HepG2 (cell line): ENCODE measurements around the gene VSTM4. TPM values are rescaled to one million over a fixed set of nuclear protein-coding genes. Genes with fewer than 3 reads are reported as not detected.

Experiments used
- ATAC-seq: fragments of 200-7000 bp; cut with Tn5 transposase; 3 replicates; pipeline ENCODE4 v1.9.1; 2020; ENCODE audit warnings: mild to moderate bottlenecking, moderate library complexity
- BruUV-seq: library from RNA; stranded (reverse); fragments of 400-500 nt; replicated peaks from 2 replicates; lab custom pipeline; 2021; lab: Mats Ljungman, UMichigan
- CTCF ChIA-PET: fragments of 300-600 bp; formaldehyde crosslinking; extraction: SDS; loops from one replicate; lab custom pipeline; 2021; ENCODE audit warnings: low total read pairs, inconsistent platforms, low intra/inter-chr PET ratio; lab: Yijun Ruan, JAX
- POLR2A ChIA-PET: fragments of 350-600 bp; sonication (Branson Sonifier 250); formaldehyde crosslinking; loops from one replicate; lab custom pipeline; 2020; ENCODE audit warnings: antibody characterized with exemption, inconsistent platforms; lab: Yijun Ruan, JAX
- DNase-seq: peaks from one replicate; pipeline ENCODE4 v3.0.0-alpha.2; 2015; ENCODE audit warnings: low spot score
- FAIRE-seq: peaks from 3 replicates; lab custom pipeline; 2011; peaks lifted over from hg19 to GRCh38; lab: Jason Lieb, UNC
- H2AFZ ChIP-seq: one replicate; pipeline ENCODE4 v1.6.1; 2011; ENCODE audit warnings: low read length, inconsistent platforms
- H3K27ac ChIP-seq: fragments of 300-600 bp; 3 replicates; pipeline ENCODE4 v1.8.0; 2011; ENCODE audit warnings: mixed run types, mild to moderate bottlenecking, mixed read lengths, low read length, inconsistent platforms; ENCODE audit not compliant: insufficient read depth; ENCODE audit errors: extremely low read length
- H3K27me3 ChIP-seq, 2 experiments: fragments of 200-600 bp in 1 of 2; 2 replicates in 1 of 2; 3 replicates in 1 of 2; pipeline versions ENCODE4 v1.6.0 to v1.8.0; 2011; ENCODE audit warnings: low read length in 2 of 2, mild to moderate bottlenecking in 2 of 2, moderate library complexity in 2 of 2, inconsistent platforms in 1 of 2; ENCODE audit not compliant: insufficient read depth in 2 of 2, control insufficient read depth in 1 of 2
- H3K36me3 ChIP-seq, 2 experiments: fragments of 200-600 bp in 1 of 2; replicated peaks in 1 of 2; 2 replicates in 1 of 2; 3 replicates in 1 of 2; pipeline versions ENCODE4 v1.5.1 to v1.8.0; 2011; ENCODE audit warnings: low read length in 2 of 2, inconsistent platforms in 1 of 2; ENCODE audit not compliant: insufficient read depth in 2 of 2, control insufficient read depth in 1 of 2
- H3K4me1 ChIP-seq: 2 replicates; pipeline ENCODE4 v1.5.1; 2012; ENCODE audit warnings: low read length, inconsistent platforms; ENCODE audit not compliant: insufficient read depth
- H3K4me2 ChIP-seq: 2 replicates; pipeline ENCODE4 v1.6.0; 2011; ENCODE audit warnings: low read depth, low read length, inconsistent platforms
- H3K4me3 ChIP-seq, 3 experiments: fragments of 200-600 bp in 1 of 3; sonication (generic), shearing (Covaris generic) in 1 of 3; replicated peaks in 1 of 3; 2 replicates each; pipeline ENCODE4 v1.5.1; 2011 to 2016; ENCODE audit warnings: low read length in 3 of 3, inconsistent platforms in 2 of 3, low read depth in 2 of 3, mild to moderate bottlenecking in 2 of 3, control low read depth in 1 of 3, mixed read lengths in 1 of 3; ENCODE audit not compliant: insufficient read depth in 1 of 3
- H3K79me2 ChIP-seq: one replicate; pipeline ENCODE4 v1.6.1; 2011; ENCODE audit warnings: low read length, inconsistent platforms; ENCODE audit not compliant: insufficient read depth
- H3K9ac ChIP-seq: 2 replicates; pipeline ENCODE4 v1.6.0; 2011; ENCODE audit warnings: mild to moderate bottlenecking, low read depth, low read length, inconsistent platforms; ENCODE audit not compliant: insufficient read depth
- H3K9me3 ChIP-seq: 2 replicates; pipeline ENCODE4 v1.5.1; 2012; ENCODE audit warnings: mild to moderate bottlenecking, low read length
- H4K20me1 ChIP-seq: 2 replicates; pipeline ENCODE4 v1.6.0; 2011; ENCODE audit warnings: inconsistent platforms, mild to moderate bottlenecking, low read length, moderate library complexity; ENCODE audit not compliant: insufficient read depth
- FOXM1 ChIP-seq: sonication (generic); formaldehyde crosslinking; IDR thresholded peaks from 2 replicates; pipeline ENCODE4 v1.5.0; 2020; ENCODE audit warnings: missing genetic modification reagents
- JARID2 ChIP-seq: sonication (generic); formaldehyde crosslinking; IDR thresholded peaks from 2 replicates; pipeline ENCODE4 v1.8.1; 2023; ENCODE audit warnings: missing genetic modification reagents, inconsistent platforms; ENCODE audit not compliant: insufficient replicate concordance
- MEIS1 ChIP-seq: sonication (generic); formaldehyde crosslinking; IDR thresholded peaks from 2 replicates; pipeline ENCODE4 v1.9.0; 2021; ENCODE audit warnings: mild to moderate bottlenecking, missing genetic modification reagents, moderate library complexity, borderline replicate concordance
- MTF1 ChIP-seq: sonication (generic); formaldehyde crosslinking; IDR thresholded peaks from 2 replicates; pipeline ENCODE4 v1.5.0; 2020; ENCODE audit warnings: missing genetic modification reagents
- RCOR2 ChIP-seq: IDR thresholded peaks from 2 replicates; pipeline ENCODE4 v1.6.1; 2016; ENCODE audit warnings: missing biosample characterization, missing genetic modification reagents
- SP4 ChIP-seq: sonication (generic); formaldehyde crosslinking; IDR thresholded peaks from 2 replicates; pipeline ENCODE4 v1.8.1; 2023; ENCODE audit warnings: mild to moderate bottlenecking, missing genetic modification reagents
- TBL1XR1 ChIP-seq: fragments of 150-350 bp; IDR thresholded peaks from 2 replicates; pipeline ENCODE4 v1.6.1; 2014; ENCODE audit warnings: borderline replicate concordance, low read length; ENCODE audit not compliant: partially characterized antibody
- ZNF142 ChIP-seq: sonication (generic); formaldehyde crosslinking; IDR thresholded peaks from 2 replicates; pipeline ENCODE4 v1.4.0; 2020; ENCODE audit warnings: missing genetic modification reagents
- ZNF317 ChIP-seq: sonication (generic); formaldehyde crosslinking; IDR thresholded peaks from 2 replicates; pipeline ENCODE4 v1.5.0; 2020; ENCODE audit warnings: mild to moderate bottlenecking, missing genetic modification reagents
- ZNF792 ChIP-seq: IDR thresholded peaks from 2 replicates; pipeline ENCODE4 v1.6.1; 2016
- WGBS: methylation state at CpG from one replicate; pipeline ENCODE4 v1.1.6; 2017; ENCODE audit warnings: low lambda C conversion rate; 5-methylcytosine and 5-hydroxymethylcytosine counted together
- in situ Hi-C: cut with HindIII; loops from 2 replicates; pipeline ENCODE4 v1.10.0; 2017; ENCODE audit warnings: low pct_unique_long_range_greater_than_20kb; ENCODE audit not compliant: extremely low pct_ligation_motif_present
- intact Hi-C: fragments of 100-400 bp; cut with micrococcal nuclease; formaldehyde crosslinking; loops from one replicate; pipeline ENCODE4 v1.10.0; 2022; ENCODE audit not compliant: unreplicated experiment
- polyA plus RNA-seq, 8 experiments: library from polyadenylated mRNA; depleted of rRNA in 3 of 8; stranded (reverse) in 7 of 8; unstranded in 1 of 8; fragments of >200 nt; fragmentation: Illumina TruSeq in 4 of 8; extraction: Trizol in 4 of 8; gene quantifications; 2 replicates each; pipeline versions ENCODE4 v1.2.1 to v1.2.3, GENCODE V29; 2011 to 2016; ENCODE audit warnings: low read depth in 4 of 8, missing spikeins in 1 of 8, mixed read lengths in 1 of 8; ENCODE audit not compliant: insufficient read depth in 1 of 8
- total RNA-seq, 5 experiments: library from RNA; depleted of rRNA; stranded (reverse); fragments of >200 nt; fragmentation: Illumina TruSeq; extraction: Trizol; gene quantifications; 2 replicates each; pipeline ENCODE4 v1.2.3, GENCODE V29; 2016; ENCODE audit warnings: low read depth in 1 of 5

VSTM4 gene
- total and polyA plus RNA-seq, 2 of the 13 experiments (the other 11 are each of a cell fraction or from before 2014, with no cell fraction given): not detected

GRCh38 chr10:49134327-49134726 is 19.0 kb upstream of the VSTM4 start (continued):
- TF ChIP-seq ZNF142 (CRISPR knock-in tag) (no peak), ZNF317 (no peak), RCOR2 (CRISPR knock-in tag) (no peak)

- WGBS: 0% methylated on average over 1 of the region's 5 CpGs
- no peak within 1 kb of the TSS for H3K27ac ChIP-seq
- FAIRE-seq (no peak), ATAC-seq (no peak), DNase-seq (no peak)
- H3K27me3 ChIP-seq: peaks cover 0 to 1% of the 10 kb centered on the region in 2 experiments; a peak in 3 of 5 replicates
- H3K79me2 ChIP-seq: no peaks in the 10 kb centered on the region
- CTCF ChIA-PET: no interaction called here
- no peaks in the 10 kb centered on the region for H3K36me3 ChIP-seq
- no peak within 1 kb of the TSS for H3K4me2 ChIP-seq
- TF ChIP-seq JARID2 (no peak), MTF1 (CRISPR knock-in tag) (no peak), FOXM1 (no peak), SP4 (CRISPR knock-in tag) (no peak), ZNF792 (CRISPR knock-in tag) (no peak), TBL1XR1 (no peak), MEIS1 (CRISPR knock-in tag) (no peak)
- no peaks in the 10 kb centered on the region for H4K20me1 ChIP-seq
- in situ Hi-C loops: no loop called here
- no peaks in the 10 kb centered on the region for H3K9me3 ChIP-seq
- H3K4me1 ChIP-seq: no peaks in the 10 kb centered on the region
- intact Hi-C loops: no loop called here
- H3K9ac ChIP-seq: no peak within 1 kb of the TSS
- no peak within 1 kb of the TSS for H3K4me3 ChIP-seq
- BruUV-seq: no TSS peak
- POLR2A ChIA-PET: no interaction called here
- H2AFZ ChIP-seq: no peak within 1 kb of the TSS
Observed at GRCh38 chr10:49133706-49134248, 18.5 kb upstream of the VSTM4 start, which contains the start of gene FAM170B. TSS of gene FAM170B (minus strand) at chr10:49134021. CDS start at chr10:49133918, 103 bp downstream.
